Epithelial cell of proximal tubule (primary cell): ENCODE results near the gene TNFSF11. TPM values are rescaled to one million over a fixed set of nuclear protein-coding genes. Genes with fewer than 3 reads are reported as not detected.

Experiments used
- DNase-seq: peaks from one replicate; pipeline ENCODE4 v3.0.0-alpha.2; 2011; ENCODE audit warnings: low read depth
- H3K4me3 ChIP-seq: 2 replicates; pipeline ENCODE4 v1.5.1; 2011; ENCODE audit warnings: low read depth, mild to moderate bottlenecking, low read length
- CTCF ChIP-seq: conservative IDR thresholded peaks from 2 replicates; pipeline ENCODE4 v1.5.1; 2012; ENCODE audit warnings: low read depth, mild to moderate bottlenecking, low read length
- total RNA-seq: library from RNA; depleted of rRNA; stranded (reverse); fragments of >200 nt; gene quantifications from 2 replicates; pipeline ENCODE4 v1.2.3, GENCODE V29; 2015

Gene TNFSF11
- total RNA-seq, 1 donor from 2014 or later: 1.8 TPM

- DNase-seq: no peak
- no peak for TF ChIP-seq CTCF
These were observed 12.0 kb upstream of the TNFSF11 start for GRCh38 chr13:42561752-42562467.

GRCh38 chr13:42567906-42568305 lies 6.0 kb upstream of the TNFSF11 start:
- no peak for TF ChIP-seq CTCF
- no peak overlapping the region for H3K4me3 ChIP-seq
- no peak for DNase-seq

More at GRCh38 chr13:42561752-42562467, 12.0 kb upstream of the TNFSF11 start:
- no peak overlapping the region for H3K4me3 ChIP-seq

GRCh38 chr13:42569576-42570344 lies 4.2 kb upstream of the TNFSF11 start:
- H3K4me3 ChIP-seq: no peak overlapping the region
- no peak for DNase-seq
- no peak for TF ChIP-seq CTCF

- no peak overlapping the region for H3K4me3 ChIP-seq
- TF ChIP-seq CTCF: no peak
- DNase-seq: no peak
These were observed 2.1 kb upstream of the TNFSF11 start for GRCh38 chr13:42571895-42572294.

GRCh38 chr13:42574435-42575311 lies 721 bp downstream of the TNFSF11 start:
- peak overlapping the region; percentile 42 for H3K4me3 ChIP-seq
- no peak for TF ChIP-seq CTCF
- DNase-seq: no peak

- no peak for TF ChIP-seq CTCF
- no peak overlapping the region for H3K4me3 ChIP-seq
- no peak for DNase-seq
These were observed 2.0 kb downstream of the TNFSF11 start for GRCh38 chr13:42575938-42576337.
